Astrocyte (in vitro differentiated cells and primary cell): ENCODE data around the gene NRG3. TPM values are rescaled to one million over a fixed set of nuclear protein-coding genes. Genes with fewer than 3 reads are reported as not detected.
"Not testable (repeated sequence)": the region's sequence is repeated elsewhere in the genome, so short reads cannot be mapped to it uniquely, and the experiment has no call there.

Source experiments
- DNase-seq: peaks from one replicate; pipeline ENCODE4 v3.0.0-alpha.2; 2010; ENCODE audit warnings: low read depth
- FAIRE-seq: peaks from 2 replicates; lab custom pipeline; 2011; peaks lifted over from hg19 to GRCh38; lab: Jason Lieb, UNC
- H2AFZ ChIP-seq: 2 replicates; pipeline ENCODE4 v1.6.0; 2012; ENCODE audit warnings: low read depth, low read length, inconsistent platforms
- H3K27ac ChIP-seq: 2 replicates; pipeline ENCODE4 v1.5.1; 2011; ENCODE audit warnings: low read depth, low read length, inconsistent platforms
- H3K27me3 ChIP-seq: 2 replicates; pipeline ENCODE4 v1.6.0; 2011; ENCODE audit warnings: low read length, inconsistent platforms; ENCODE audit not compliant: insufficient read depth
- H3K36me3 ChIP-seq: 2 replicates; pipeline ENCODE4 v1.5.1; 2011; ENCODE audit warnings: low read length, inconsistent platforms; ENCODE audit not compliant: insufficient read depth
- H3K4me1 ChIP-seq: 2 replicates; pipeline ENCODE4 v1.5.1; 2011; ENCODE audit warnings: low read length, inconsistent platforms; ENCODE audit not compliant: insufficient read depth
- H3K4me2 ChIP-seq: 2 replicates; pipeline ENCODE4 v1.6.0; 2012; ENCODE audit warnings: low read length, inconsistent platforms
- H3K4me3 ChIP-seq: 2 replicates; pipeline ENCODE4 v1.5.1; 2011; ENCODE audit warnings: low read depth, mild to moderate bottlenecking, low read length, inconsistent platforms; ENCODE audit not compliant: insufficient read depth
- H3K79me2 ChIP-seq: 2 replicates; pipeline ENCODE4 v1.6.0; 2012; ENCODE audit warnings: mild to moderate bottlenecking, low read length, inconsistent platforms; ENCODE audit not compliant: insufficient read depth
- H3K9ac ChIP-seq: 2 replicates; pipeline ENCODE4 v1.6.0; 2012; ENCODE audit warnings: mild to moderate bottlenecking, low read length, inconsistent platforms
- H3K9me3 ChIP-seq: 2 replicates; pipeline ENCODE4 v1.5.1; 2012; ENCODE audit warnings: low read depth, mild to moderate bottlenecking, low read length, inconsistent platforms; ENCODE audit not compliant: insufficient read depth
- H4K20me1 ChIP-seq: 2 replicates; pipeline ENCODE4 v1.6.0; 2012; ENCODE audit warnings: low read length, inconsistent platforms; ENCODE audit not compliant: insufficient read depth
- H3K27ac Mint-ChIP-seq: one replicate; pipeline ENCODE4 v1.8.0; 2021; ENCODE audit warnings: mild to moderate bottlenecking, mixed read lengths; ENCODE audit not compliant: unreplicated experiment
- H3K27me3 Mint-ChIP-seq: one replicate; pipeline ENCODE4 v1.8.0; 2021; ENCODE audit warnings: low read depth, mixed read lengths; ENCODE audit not compliant: unreplicated experiment
- H3K36me3 Mint-ChIP-seq: one replicate; pipeline ENCODE4 v1.8.0; 2021; ENCODE audit warnings: low read depth, mixed read lengths; ENCODE audit not compliant: unreplicated experiment
- H3K4me1 Mint-ChIP-seq: one replicate; pipeline ENCODE4 v1.8.0; 2021; ENCODE audit warnings: low read depth, mixed read lengths; ENCODE audit not compliant: unreplicated experiment
- H3K4me3 Mint-ChIP-seq: one replicate; pipeline ENCODE4 v1.8.0; 2021; ENCODE audit warnings: mild to moderate bottlenecking, moderate library complexity, mixed read lengths; ENCODE audit not compliant: unreplicated experiment
- H3K9me3 Mint-ChIP-seq: one replicate; pipeline ENCODE4 v1.8.0; 2021; ENCODE audit warnings: mild to moderate bottlenecking, mixed read lengths; ENCODE audit not compliant: unreplicated experiment
- CTCF ChIP-seq: IDR thresholded peaks from 2 replicates; pipeline ENCODE4 v1.5.1; 2011; ENCODE audit warnings: low read depth, mild to moderate bottlenecking, inconsistent platforms, low read length, moderate library complexity; ENCODE audit not compliant: insufficient read depth
- EZH2 ChIP-seq: IDR thresholded peaks from 2 replicates; pipeline ENCODE4 v1.6.1; 2012; ENCODE audit warnings: mild to moderate bottlenecking, low read length, inconsistent platforms; ENCODE audit not compliant: insufficient read depth
- total RNA-seq: library from RNA; stranded (reverse); gene quantifications from 2 replicates; pipeline ENCODE4 v1.2.1, GENCODE V29; 2021

Gene NRG3
- total RNA-seq, 1 donor from 2014 or later = 2.1 TPM

DNA sequence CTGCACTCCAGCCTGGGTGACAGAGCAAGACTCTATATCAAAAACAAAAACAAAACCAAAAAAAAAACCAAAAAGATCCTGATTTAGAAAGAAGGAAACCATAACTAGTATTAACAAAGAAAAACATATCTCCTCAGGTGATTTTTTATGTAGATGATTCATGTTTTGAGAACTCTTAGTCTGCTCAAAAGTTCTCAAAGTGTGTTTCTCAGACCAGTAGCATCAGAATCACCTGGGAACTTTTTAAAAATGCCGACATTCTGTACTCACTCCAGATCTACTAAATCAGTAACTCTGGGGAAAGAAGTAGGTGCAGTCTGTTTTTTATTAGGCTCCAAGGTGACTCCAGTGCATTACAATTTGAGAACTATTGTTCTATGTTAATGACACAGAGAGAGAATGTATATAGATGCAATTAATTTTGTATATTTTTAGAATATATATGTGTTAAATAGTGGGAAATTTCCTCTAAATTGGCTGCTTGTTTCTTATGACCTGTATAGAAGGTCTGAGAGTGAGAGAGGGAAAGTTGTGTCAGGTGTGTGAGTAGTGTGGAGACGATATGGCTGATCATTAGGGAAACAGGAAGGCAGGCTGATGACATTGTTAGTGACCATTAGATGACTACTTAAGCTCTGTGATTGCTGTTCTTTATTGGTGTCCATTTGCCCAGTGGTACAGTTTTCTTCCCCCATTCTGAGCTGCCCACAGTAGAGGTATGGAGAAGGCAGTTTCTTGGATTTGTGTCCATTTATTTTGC, 1075.0 kb downstream of the NRG3 start:
- no peak overlapping the region for H3K27ac ChIP-seq
- FAIRE-seq (no peak), DNase-seq (no peak)
- Mint-ChIP-seq H3K27ac (no peak overlapping the region), H3K36me3 (no peaks in the 10 kb centered on the region), H3K4me3 (no peak overlapping the region), H3K9me3 (peaks cover 2% of the 10 kb centered on the region), H3K4me1 (no peaks in the 10 kb centered on the region), H3K27me3 (no peaks in the 10 kb centered on the region)
- peaks cover 4% of the 10 kb centered on the region for H3K9me3 ChIP-seq
- no peak overlapping the region for H2AFZ ChIP-seq
- H4K20me1 ChIP-seq = no peaks in the 10 kb centered on the region
- H3K4me3 ChIP-seq = no peak overlapping the region
- H3K4me1 ChIP-seq = no peaks in the 10 kb centered on the region
- no peak overlapping the region for H3K4me2 ChIP-seq
- H3K9ac ChIP-seq = no peak overlapping the region
- H3K79me2 ChIP-seq = no peaks in the 10 kb centered on the region
- TF ChIP-seq CTCF = no peak
- TF ChIP-seq EZH2 = no peak
- H3K27me3 ChIP-seq = no peaks in the 10 kb centered on the region
- no peaks in the 10 kb centered on the region for H3K36me3 ChIP-seq

DNA sequence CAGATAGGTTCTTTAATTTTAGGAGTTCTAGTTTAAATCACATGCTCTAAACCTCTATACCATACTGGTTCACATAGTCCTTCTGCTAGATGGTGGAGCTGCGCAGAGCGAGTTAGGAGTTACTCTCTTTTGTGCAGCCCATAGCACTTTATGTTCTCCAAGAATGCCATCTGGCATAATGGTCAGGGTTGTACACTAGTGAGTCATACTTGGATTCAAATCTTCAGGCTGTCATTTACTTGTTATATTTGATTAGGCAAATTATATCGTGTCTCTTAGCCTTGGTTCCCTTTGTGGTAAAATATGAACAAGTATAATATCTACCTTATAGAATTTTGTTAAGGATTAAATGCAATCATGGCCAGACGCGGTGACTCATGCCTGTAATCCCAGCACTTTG, 1078.3 kb downstream of the NRG3 start:
- Mint-ChIP-seq H3K9me3 (no peaks in the 10 kb centered on the region), H3K4me3 (no peak overlapping the region), H3K36me3 (no peaks in the 10 kb centered on the region), H3K27me3 (no peaks in the 10 kb centered on the region), H3K4me1 (no peaks in the 10 kb centered on the region), H3K27ac (no peak overlapping the region)
- no peaks in the 10 kb centered on the region for H3K79me2 ChIP-seq
- DNase-seq (no peak), FAIRE-seq (no peak)
- H3K36me3 ChIP-seq = no peaks in the 10 kb centered on the region
- no peaks in the 10 kb centered on the region for H3K9me3 ChIP-seq
- no peak overlapping the region for H2AFZ ChIP-seq
- H4K20me1 ChIP-seq = no peaks in the 10 kb centered on the region
- H3K4me1 ChIP-seq = no peaks in the 10 kb centered on the region
- H3K9ac ChIP-seq = no peak overlapping the region
- no peak overlapping the region for H3K4me2 ChIP-seq
- H3K27ac ChIP-seq = no peak overlapping the region
- no peaks in the 10 kb centered on the region for H3K27me3 ChIP-seq
- no peak overlapping the region for H3K4me3 ChIP-seq
- TF ChIP-seq EZH2 = no peak
- no peak for TF ChIP-seq CTCF

- DNase-seq (no peak), FAIRE-seq (no peak)
- H3K27me3 ChIP-seq = no peaks in the 10 kb centered on the region
- no peaks in the 10 kb centered on the region for H3K9me3 ChIP-seq
- H4K20me1 ChIP-seq = no peaks in the 10 kb centered on the region
- H3K9ac ChIP-seq = no peak overlapping the region
- no peak overlapping the region for H2AFZ ChIP-seq
- Mint-ChIP-seq H3K27me3 (no peaks in the 10 kb centered on the region), H3K9me3 (no peaks in the 10 kb centered on the region), H3K4me3 (no peak overlapping the region), H3K36me3 (no peaks in the 10 kb centered on the region), H3K4me1 (no peaks in the 10 kb centered on the region), H3K27ac (no peak overlapping the region)
- no peaks in the 10 kb centered on the region for H3K36me3 ChIP-seq
- no peak overlapping the region for H3K4me2 ChIP-seq
- no peaks in the 10 kb centered on the region for H3K4me1 ChIP-seq
- no peak for TF ChIP-seq EZH2
- TF ChIP-seq CTCF = no peak
- no peak overlapping the region for H3K4me3 ChIP-seq
- no peak overlapping the region for H3K27ac ChIP-seq
- no peaks in the 10 kb centered on the region for H3K79me2 ChIP-seq
These were observed 1078.9 kb downstream of the NRG3 start for GRCh38 chr10:82953909-82954308.

DNA sequence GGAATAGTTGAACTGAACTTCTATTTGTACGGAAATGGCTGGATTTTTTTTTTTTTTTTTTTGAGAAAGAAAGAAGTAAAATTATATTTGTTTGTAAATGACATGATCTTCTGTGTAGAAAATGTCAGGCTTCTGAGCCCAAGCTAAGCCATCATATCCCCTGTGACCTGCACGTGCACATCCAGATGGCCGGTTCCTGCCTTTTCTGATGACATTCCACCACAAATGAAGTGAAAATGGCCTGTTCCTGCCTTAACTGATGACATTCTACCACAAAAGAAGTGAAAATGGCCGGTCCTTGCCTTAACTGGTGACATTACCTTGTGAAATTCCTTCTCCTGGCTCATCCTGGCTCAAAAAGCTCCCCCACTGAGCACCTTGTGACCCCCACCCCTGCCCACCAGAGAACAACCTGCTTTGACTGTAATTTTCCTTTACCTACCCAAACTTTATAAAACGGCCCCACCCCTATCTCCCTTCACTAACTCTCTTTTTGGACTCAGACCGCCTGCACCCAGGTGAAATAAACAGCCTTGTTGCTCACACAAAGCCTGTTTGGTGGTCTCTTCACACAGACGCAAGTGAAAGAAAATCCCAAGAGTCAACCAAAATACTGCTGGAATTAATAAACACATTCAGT, 1085.5 kb downstream of the NRG3 start:
- not testable (repeated sequence) for FAIRE-seq, H3K9ac ChIP-seq, H3K9me3 Mint-ChIP-seq, H3K27me3 Mint-ChIP-seq, H3K9me3 ChIP-seq, H3K27ac Mint-ChIP-seq, H3K27me3 ChIP-seq, H3K79me2 ChIP-seq, H3K36me3 Mint-ChIP-seq, H3K4me1 Mint-ChIP-seq, H3K4me1 ChIP-seq, H4K20me1 ChIP-seq, H2AFZ ChIP-seq, H3K4me3 ChIP-seq, H3K4me3 Mint-ChIP-seq, H3K27ac ChIP-seq, H3K36me3 ChIP-seq, DNase-seq, H3K4me2 ChIP-seq
